ENCODE data around the gene GNB1L.

The GNB1L gene

DNA sequence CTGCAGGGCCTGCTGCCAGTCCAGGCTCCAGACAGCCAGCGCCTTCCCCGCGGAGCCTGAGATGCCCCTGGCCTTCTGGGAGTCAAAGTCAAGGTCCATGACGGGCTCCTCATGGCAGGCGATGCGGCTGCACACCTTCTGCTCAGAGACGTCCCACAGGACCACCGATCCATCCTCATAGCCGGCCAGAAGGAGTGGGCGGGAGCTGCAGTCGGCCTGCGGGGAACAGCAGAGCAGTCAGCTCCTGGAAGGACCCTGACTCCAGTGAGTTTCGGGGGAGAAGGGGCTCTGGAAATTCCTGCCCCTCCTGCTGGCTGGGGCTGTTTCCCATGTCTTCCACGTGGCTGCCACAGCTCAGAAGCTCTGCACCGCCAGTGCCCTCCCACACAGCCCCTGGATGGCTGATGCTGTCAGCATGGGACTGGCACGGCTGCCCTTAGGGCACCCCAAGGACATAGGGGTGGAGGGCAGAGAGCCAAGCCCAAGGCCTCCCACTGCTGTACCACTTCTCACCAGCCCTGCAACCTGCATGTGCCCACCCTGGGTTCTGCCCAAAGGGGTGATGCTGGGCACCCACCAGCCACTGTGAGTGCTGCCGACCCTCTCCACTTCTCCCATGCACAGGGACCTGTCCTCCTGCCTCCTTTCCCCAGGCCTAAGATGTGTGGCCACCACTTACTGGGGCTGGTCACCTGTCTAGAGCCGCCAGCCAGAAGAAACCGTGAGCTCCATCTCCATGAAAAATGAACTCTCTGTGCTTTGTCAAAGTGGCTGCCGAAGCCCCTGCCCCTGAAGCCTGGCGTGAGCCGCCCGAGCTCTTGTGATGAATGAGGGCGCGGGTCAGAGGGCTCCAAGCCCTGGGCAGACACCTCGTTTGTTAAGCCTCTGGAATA is 52.4 kb downstream of the GNB1L start:
- H3K27ac ChIP-seq (ENCODE audit: low read depth, low read length), result no peak overlapping the region
- H2AFZ ChIP-seq (ENCODE audit: low read length, unreplicated experiment), result no peak overlapping the region
- no peaks in the 10 kb centered on the region for H3K27me3 ChIP-seq (ENCODE audit: insufficient read depth, low read length)
- peaks cover 14% of the 10 kb centered on the region for H3K4me1 ChIP-seq (ENCODE audit: control insufficient read depth, insufficient read depth, low read length, unreplicated experiment)
- no peaks in the 10 kb centered on the region for H3K79me2 ChIP-seq (ENCODE audit: control insufficient read depth, insufficient read depth, low read length, unreplicated experiment)
- H3K36me3 ChIP-seq (ENCODE audit: insufficient read depth, low read length), result no peaks in the 10 kb centered on the region
- H3K4me3 ChIP-seq (ENCODE audit: low read depth, low read length), result no peak overlapping the region

- Histone ChIP-seq H3K79me2 (ENCODE audit: control insufficient read depth, insufficient read depth, low read length, unreplicated experiment) (no peaks in the 10 kb centered on the region), H3K27ac (ENCODE audit: low read depth, low read length) (no peak overlapping the region), H3K36me3 (ENCODE audit: insufficient read depth, low read length) (no peaks in the 10 kb centered on the region), H3K27me3 (ENCODE audit: insufficient read depth, low read length) (no peaks in the 10 kb centered on the region), H2AFZ (ENCODE audit: low read length, unreplicated experiment) (no peak overlapping the region), H3K4me3 (ENCODE audit: low read depth, low read length) (no peak overlapping the region), H3K4me1 (ENCODE audit: control insufficient read depth, insufficient read depth, low read length, unreplicated experiment) (peaks cover 13% of the 10 kb centered on the region)
These were observed 53.2 kb downstream of the GNB1L start for GRCh38 chr22:19801340-19802000.

GRCh38 chr22:19800761-19801244 is 53.9 kb downstream of the GNB1L start:
- Histone ChIP-seq H3K27ac (ENCODE audit: low read depth, low read length) (no peak overlapping the region), H3K4me3 (ENCODE audit: low read depth, low read length) (no peak overlapping the region), H3K4me1 (ENCODE audit: control insufficient read depth, insufficient read depth, low read length, unreplicated experiment) (peaks cover 9% of the 10 kb centered on the region), H2AFZ (ENCODE audit: low read length, unreplicated experiment) (no peak overlapping the region), H3K36me3 (ENCODE audit: insufficient read depth, low read length) (no peaks in the 10 kb centered on the region), H3K79me2 (ENCODE audit: control insufficient read depth, insufficient read depth, low read length, unreplicated experiment) (no peaks in the 10 kb centered on the region), H3K27me3 (ENCODE audit: insufficient read depth, low read length) (no peaks in the 10 kb centered on the region)

- Histone ChIP-seq H3K36me3 (ENCODE audit: insufficient read depth, low read length) (no peaks in the 10 kb centered on the region), H3K4me3 (ENCODE audit: low read depth, low read length) (no peak overlapping the region), H3K4me1 (ENCODE audit: control insufficient read depth, insufficient read depth, low read length, unreplicated experiment) (peaks cover 9% of the 10 kb centered on the region), H2AFZ (ENCODE audit: low read length, unreplicated experiment) (no peak overlapping the region), H3K27ac (ENCODE audit: low read depth, low read length) (no peak overlapping the region), H3K79me2 (ENCODE audit: control insufficient read depth, insufficient read depth, low read length, unreplicated experiment) (no peaks in the 10 kb centered on the region), H3K27me3 (ENCODE audit: insufficient read depth, low read length) (no peaks in the 10 kb centered on the region)
These were observed 54.4 kb downstream of the GNB1L start for GRCh38 chr22:19800306-19800705.

DNA sequence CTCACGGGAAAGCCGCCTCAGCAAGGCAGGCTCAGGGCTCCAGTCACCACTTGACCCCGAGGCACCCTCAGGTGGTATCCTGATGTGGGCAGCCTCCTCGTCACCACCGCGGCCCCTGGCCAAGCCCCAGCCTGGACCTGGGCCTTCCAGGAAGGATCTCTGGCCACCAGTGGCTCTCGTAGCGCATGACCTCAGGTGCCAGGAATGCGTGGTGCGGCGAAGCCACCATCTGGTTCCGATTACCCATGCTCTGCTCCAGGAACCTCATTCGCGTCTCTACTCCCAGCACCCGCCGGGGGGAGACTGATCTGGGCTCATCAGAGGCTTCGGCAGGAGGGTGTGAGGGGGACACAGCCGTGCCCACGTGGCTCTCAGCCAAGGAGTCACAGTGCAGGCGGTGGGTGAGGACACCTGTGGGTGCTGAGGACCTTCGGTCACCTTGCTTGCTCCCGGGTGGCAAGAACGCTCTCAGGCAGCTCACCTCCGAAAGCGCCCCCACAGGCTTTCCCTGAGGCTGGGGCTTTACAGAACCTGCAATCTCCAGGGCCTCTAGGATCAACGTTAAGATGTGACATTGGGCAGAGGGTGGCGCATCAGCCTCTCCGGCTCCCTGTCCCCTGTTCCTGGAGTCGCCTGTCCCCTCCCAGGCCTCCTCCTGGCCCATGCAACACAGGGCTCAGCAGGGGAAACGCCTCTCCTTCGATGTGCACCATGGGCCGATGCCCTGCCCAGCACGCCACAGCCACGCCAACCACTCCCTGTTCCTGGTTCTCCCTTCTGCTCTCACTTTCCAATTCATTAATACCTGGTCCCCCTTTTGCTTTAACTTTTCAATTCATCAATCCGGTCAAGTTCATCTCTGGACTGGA is 55.1 kb downstream of the GNB1L start:
- Histone ChIP-seq H3K79me2 (ENCODE audit: control insufficient read depth, insufficient read depth, low read length, unreplicated experiment) (no peaks in the 10 kb centered on the region), H3K27me3 (ENCODE audit: insufficient read depth, low read length) (no peaks in the 10 kb centered on the region), H3K36me3 (ENCODE audit: insufficient read depth, low read length) (no peaks in the 10 kb centered on the region), H2AFZ (ENCODE audit: low read length, unreplicated experiment) (no peak overlapping the region), H3K27ac (ENCODE audit: low read depth, low read length) (no peak overlapping the region), H3K4me1 (ENCODE audit: control insufficient read depth, insufficient read depth, low read length, unreplicated experiment) (peaks cover 9% of the 10 kb centered on the region), H3K4me3 (ENCODE audit: low read depth, low read length) (no peak overlapping the region)

- Histone ChIP-seq H3K4me1 (ENCODE audit: control insufficient read depth, insufficient read depth, low read length, unreplicated experiment) (peaks cover 9% of the 10 kb centered on the region), H3K4me3 (ENCODE audit: low read depth, low read length) (no peak overlapping the region), H3K79me2 (ENCODE audit: control insufficient read depth, insufficient read depth, low read length, unreplicated experiment) (no peaks in the 10 kb centered on the region), H3K27ac (ENCODE audit: low read depth, low read length) (no peak overlapping the region), H3K36me3 (ENCODE audit: insufficient read depth, low read length) (no peaks in the 10 kb centered on the region), H3K27me3 (ENCODE audit: insufficient read depth, low read length) (no peaks in the 10 kb centered on the region), H2AFZ (ENCODE audit: low read length, unreplicated experiment) (no peak overlapping the region)
These were observed 55.8 kb downstream of the GNB1L start for GRCh38 chr22:19798891-19799293.

GRCh38 chr22:19798003-19798665 is 56.5 kb downstream of the GNB1L start:
- peaks cover 9% of the 10 kb centered on the region for H3K4me1 ChIP-seq (ENCODE audit: control insufficient read depth, insufficient read depth, low read length, unreplicated experiment)
- no peak overlapping the region for H2AFZ ChIP-seq (ENCODE audit: low read length, unreplicated experiment)
- no peaks in the 10 kb centered on the region for H3K36me3 ChIP-seq (ENCODE audit: insufficient read depth, low read length)
- no peak overlapping the region for H3K4me3 ChIP-seq (ENCODE audit: low read depth, low read length)
- no peaks in the 10 kb centered on the region for H3K27me3 ChIP-seq (ENCODE audit: insufficient read depth, low read length)
- H3K79me2 ChIP-seq (ENCODE audit: control insufficient read depth, insufficient read depth, low read length, unreplicated experiment), result no peaks in the 10 kb centered on the region
- H3K27ac ChIP-seq (ENCODE audit: low read depth, low read length), result no peak overlapping the region

GRCh38 chr22:19797086-19798002 is 57.3 kb downstream of the GNB1L start:
- no peak overlapping the region for H3K27ac ChIP-seq (ENCODE audit: low read depth, low read length)
- H3K36me3 ChIP-seq (ENCODE audit: insufficient read depth, low read length), result no peaks in the 10 kb centered on the region
- H2AFZ ChIP-seq (ENCODE audit: low read length, unreplicated experiment), result no peak overlapping the region

DNA sequence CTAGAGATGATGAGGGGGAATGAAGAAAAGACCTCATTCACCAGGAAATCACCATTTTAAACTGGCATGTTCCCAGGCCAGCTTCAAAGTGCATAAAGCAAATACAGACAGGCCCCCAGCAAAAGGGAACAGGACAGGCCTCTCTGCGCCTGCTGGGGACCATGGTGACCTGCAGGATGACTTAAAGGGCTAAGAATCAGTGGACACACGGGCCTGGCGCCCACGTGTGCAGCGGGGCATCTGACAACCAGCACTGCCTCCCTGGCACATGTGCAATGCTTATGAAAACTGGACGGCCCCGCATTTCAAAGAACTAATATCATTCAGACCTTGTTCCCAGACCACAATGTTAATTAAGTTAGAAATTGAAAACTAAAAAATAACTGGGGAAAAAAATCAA is 58.5 kb downstream of the GNB1L start:
- peaks cover 9% of the 10 kb centered on the region for H3K4me1 ChIP-seq (ENCODE audit: control insufficient read depth, insufficient read depth, low read length, unreplicated experiment)
- H3K27ac ChIP-seq (ENCODE audit: low read depth, low read length), result no peak overlapping the region
- no peaks in the 10 kb centered on the region for H3K27me3 ChIP-seq (ENCODE audit: insufficient read depth, low read length)

More at GRCh38 chr22:19797086-19798002, 57.3 kb downstream of the GNB1L start:
- Histone ChIP-seq H3K79me2 (ENCODE audit: control insufficient read depth, insufficient read depth, low read length, unreplicated experiment) (no peaks in the 10 kb centered on the region), H3K4me1 (ENCODE audit: control insufficient read depth, insufficient read depth, low read length, unreplicated experiment) (peaks cover 9% of the 10 kb centered on the region), H3K27me3 (ENCODE audit: insufficient read depth, low read length) (no peaks in the 10 kb centered on the region), H3K4me3 (ENCODE audit: low read depth, low read length) (no peak overlapping the region)

More for the DNA sequence above, 58.5 kb downstream of the GNB1L start:
- H2AFZ ChIP-seq (ENCODE audit: low read length, unreplicated experiment), result no peak overlapping the region
- no peaks in the 10 kb centered on the region for H3K79me2 ChIP-seq (ENCODE audit: control insufficient read depth, insufficient read depth, low read length, unreplicated experiment)
- H3K36me3 ChIP-seq (ENCODE audit: insufficient read depth, low read length), result no peaks in the 10 kb centered on the region
- no peak overlapping the region for H3K4me3 ChIP-seq (ENCODE audit: low read depth, low read length)
